ENCODE measurements around the gene FBXL5. TPM values are rescaled to one million over a fixed set of nuclear protein-coding genes. Genes with fewer than 3 reads are reported as not detected.
A peak's percentile ranks its signal among the peaks of the same experiment; 100 is the strongest.

FBXL5 gene, protein sequence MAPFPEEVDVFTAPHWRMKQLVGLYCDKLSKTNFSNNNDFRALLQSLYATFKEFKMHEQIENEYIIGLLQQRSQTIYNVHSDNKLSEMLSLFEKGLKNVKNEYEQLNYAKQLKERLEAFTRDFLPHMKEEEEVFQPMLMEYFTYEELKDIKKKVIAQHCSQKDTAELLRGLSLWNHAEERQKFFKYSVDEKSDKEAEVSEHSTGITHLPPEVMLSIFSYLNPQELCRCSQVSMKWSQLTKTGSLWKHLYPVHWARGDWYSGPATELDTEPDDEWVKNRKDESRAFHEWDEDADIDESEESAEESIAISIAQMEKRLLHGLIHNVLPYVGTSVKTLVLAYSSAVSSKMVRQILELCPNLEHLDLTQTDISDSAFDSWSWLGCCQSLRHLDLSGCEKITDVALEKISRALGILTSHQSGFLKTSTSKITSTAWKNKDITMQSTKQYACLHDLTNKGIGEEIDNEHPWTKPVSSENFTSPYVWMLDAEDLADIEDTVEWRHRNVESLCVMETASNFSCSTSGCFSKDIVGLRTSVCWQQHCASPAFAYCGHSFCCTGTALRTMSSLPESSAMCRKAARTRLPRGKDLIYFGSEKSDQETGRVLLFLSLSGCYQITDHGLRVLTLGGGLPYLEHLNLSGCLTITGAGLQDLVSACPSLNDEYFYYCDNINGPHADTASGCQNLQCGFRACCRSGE
- total RNA-seq (ENCODE audit: low replicate concordance) = 107 and 129 TPM in 2 replicates

DNA sequence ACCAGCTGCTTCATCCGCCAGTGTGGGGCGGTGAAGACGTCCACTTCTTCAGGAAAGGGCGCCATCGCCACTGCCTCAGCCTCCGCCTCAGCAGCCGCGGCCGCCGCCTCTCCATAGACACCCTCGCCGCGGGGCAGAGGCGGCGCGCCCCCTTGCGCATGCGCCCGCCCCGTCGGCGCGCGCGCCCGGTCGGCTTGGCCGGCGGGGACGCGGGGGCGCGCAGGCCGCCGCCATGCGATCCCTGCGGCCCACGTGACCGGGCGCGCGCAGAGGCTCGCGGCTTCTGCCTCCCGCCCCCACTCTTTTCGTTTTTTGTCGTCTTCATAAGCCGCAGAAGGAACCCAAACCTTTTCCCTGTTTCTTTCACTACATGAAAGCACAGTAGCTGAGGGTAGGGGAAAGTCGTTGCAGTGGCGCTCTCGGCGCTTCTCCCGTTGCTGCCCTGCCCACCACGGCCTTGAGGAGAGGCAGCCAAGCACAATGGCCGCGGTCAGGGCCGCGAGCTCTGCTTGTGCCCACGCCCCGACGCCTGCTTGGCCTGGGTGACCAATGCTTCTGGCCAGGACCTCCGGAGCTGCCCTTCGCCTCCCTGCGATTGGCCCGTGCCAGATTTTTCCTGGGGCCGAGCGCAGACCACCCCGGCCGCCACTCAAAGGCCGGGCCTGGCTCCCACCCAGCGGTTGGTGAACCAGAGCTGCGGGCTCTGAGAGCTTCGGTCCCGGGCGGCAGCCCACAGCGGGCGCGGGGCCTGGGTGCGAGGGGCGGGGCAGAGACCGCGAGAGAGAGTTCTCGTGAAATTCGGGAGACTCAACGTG lies at the start of gene FBXL5:
Gene FBXL5 (minus strand): TSS at position 135 of the 815 bp plus-strand sequence. CDS start 70 bp downstream, at position 65.
- DNase-seq (ENCODE audit: low read depth) = peak; percentile 81
- H3K4me3 ChIP-seq (ENCODE audit: low read depth, low read length) = peak within 1 kb of the TSS; percentile 84
- no peak for TF ChIP-seq CTCF (IDR thresholded peaks at IDR 0.05; ENCODE audit: insufficient read depth, low read length)

GRCh38 chr4:15704129-15704528 lies 49.0 kb upstream of the FBXL5 start:
- no peak overlapping the region for H3K4me3 ChIP-seq (ENCODE audit: low read depth, low read length)
- TF ChIP-seq CTCF (IDR thresholded peaks at IDR 0.05; ENCODE audit: insufficient read depth, low read length) = no peak
- DNase-seq (ENCODE audit: low read depth) = no peak

DNA sequence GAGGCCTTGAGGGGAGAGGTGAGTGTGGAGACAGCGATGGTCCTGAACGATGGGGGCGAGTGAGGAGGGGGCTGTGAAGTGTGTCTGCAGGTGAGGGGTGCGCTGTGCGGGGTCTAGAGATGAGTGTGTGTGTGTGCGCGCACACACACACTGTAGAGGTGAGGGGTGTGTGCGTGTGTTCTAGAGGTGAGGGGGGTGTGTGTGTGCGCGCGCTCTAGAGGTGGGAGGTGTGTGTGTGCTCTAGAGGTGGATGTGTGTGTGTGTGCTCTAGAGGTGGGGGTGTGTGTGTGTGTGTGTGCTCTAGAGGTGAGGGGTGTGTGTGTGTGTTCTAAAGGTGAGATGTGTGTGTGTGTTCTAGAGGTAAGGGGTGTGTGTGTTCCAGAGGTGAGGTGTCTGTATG lies 48.3 kb upstream of the FBXL5 start:
- peak overlapping the region; percentile 67 for H3K4me3 ChIP-seq (ENCODE audit: low read depth, low read length)
- DNase-seq (ENCODE audit: low read depth) = no peak
- no peak for TF ChIP-seq CTCF (IDR thresholded peaks at IDR 0.05; ENCODE audit: insufficient read depth, low read length)

DNA sequence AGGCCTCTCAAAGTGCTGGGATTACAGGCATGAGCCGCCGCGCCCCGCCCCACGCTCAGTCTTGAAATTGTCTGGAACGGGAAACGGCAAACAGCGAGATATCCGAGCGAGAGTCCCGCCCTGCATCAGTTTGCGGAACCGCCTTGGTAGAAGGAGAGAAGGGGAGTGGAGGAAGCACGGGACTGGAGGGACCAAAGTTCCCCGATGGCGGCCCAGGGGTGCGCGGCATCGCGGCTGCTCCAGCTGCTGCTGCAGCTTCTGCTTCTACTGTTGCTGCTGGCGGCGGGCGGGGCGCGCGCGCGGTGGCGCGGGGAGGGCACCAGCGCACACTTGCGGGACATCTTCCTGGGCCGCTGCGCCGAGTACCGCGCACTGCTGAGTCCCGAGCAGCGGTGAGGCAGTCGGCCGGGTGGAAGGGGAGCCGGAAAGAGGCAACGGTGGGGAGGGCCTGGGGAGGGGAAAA lies 47.8 kb upstream of the FBXL5 start, which contains the start of gene BST1:
Gene BST1 (plus strand): TSS at position 125 of the 463 bp plus-strand sequence. CDS start 80 bp downstream, at position 205.
- H3K4me3 ChIP-seq (ENCODE audit: low read depth, low read length) = peak within 1 kb of the TSS; percentile 67
- TF ChIP-seq CTCF (IDR thresholded peaks at IDR 0.05; ENCODE audit: insufficient read depth, low read length) = no peak
- DNase-seq (ENCODE audit: low read depth) = peak; percentile 63

GRCh38 chr4:15696866-15697265 lies 41.7 kb upstream of the FBXL5 start:
- H3K4me3 ChIP-seq (ENCODE audit: low read depth, low read length) = no peak overlapping the region
- TF ChIP-seq CTCF (IDR thresholded peaks at IDR 0.05; ENCODE audit: insufficient read depth, low read length) = no peak
- no peak for DNase-seq (ENCODE audit: low read depth)

DNA sequence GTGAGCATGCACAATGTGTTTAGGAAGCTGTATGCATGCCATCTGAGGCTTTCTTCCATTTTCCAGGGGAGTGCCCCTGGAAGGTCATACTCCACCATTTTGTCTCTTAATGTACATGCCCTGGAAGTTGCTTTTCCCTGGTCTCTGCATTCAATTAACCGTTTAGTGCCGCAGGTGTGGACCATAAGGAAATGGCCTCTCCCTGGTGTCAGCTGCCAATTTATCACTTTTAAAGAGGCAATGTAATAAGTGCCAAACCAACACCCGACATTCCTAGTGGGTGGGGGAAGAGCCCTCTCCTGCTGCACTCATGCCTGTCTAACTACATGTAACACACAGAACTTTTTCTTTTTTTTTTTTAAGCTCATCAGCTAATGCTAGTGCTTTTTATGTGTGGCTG lies 40.6 kb upstream of the FBXL5 start:
- TF ChIP-seq CTCF (IDR thresholded peaks at IDR 0.05; ENCODE audit: insufficient read depth, low read length) = no peak
- H3K4me3 ChIP-seq (ENCODE audit: low read depth, low read length) = no peak overlapping the region
- no peak for DNase-seq (ENCODE audit: low read depth)

Measured in fibroblast of the aortic adventitia (primary cell).